Measurements from ENCODE around the gene BBS10. TPM values are rescaled to one million over a fixed set of nuclear protein-coding genes. Genes with fewer than 3 reads are reported as not detected.
A peak's percentile ranks its signal among the peaks of the same experiment; 100 is the strongest.

BBS10 gene
- total and polyA plus RNA-seq, 2 of the 8 experiments (the other 6 are each of a cell fraction or from before 2014, with no cell fraction given) = 4.4 to 9.2 TPM

DNA sequence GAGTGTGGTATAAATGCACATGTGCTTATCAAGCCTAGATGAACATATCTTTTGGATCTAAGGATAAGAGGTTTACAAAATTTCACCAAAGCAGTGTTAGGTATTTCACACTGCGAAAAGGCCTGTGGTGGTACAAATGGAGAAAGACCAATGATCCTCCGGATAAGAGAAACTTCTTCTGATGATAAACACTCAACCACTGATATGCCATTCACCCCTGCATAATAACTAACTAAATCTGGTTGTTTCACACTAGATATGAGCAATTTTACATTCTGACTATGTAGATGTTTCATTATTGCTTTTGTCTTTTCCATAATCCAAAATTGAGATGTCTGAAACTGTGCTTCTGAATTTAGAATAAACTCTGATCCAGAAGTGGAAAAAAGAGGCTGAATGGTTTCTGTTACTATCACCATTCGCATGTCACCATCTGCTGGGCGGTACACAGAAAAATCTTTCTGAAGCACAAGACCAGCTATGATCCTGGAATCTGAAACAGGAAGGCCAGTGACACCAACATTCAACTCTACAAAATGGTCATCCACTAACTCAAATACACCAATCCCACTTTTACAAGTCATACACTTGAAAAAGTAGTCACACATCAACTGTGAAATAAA, 1.3 kb downstream of the BBS10 start (continued):
- TF ChIP-seq, protein P1, sequence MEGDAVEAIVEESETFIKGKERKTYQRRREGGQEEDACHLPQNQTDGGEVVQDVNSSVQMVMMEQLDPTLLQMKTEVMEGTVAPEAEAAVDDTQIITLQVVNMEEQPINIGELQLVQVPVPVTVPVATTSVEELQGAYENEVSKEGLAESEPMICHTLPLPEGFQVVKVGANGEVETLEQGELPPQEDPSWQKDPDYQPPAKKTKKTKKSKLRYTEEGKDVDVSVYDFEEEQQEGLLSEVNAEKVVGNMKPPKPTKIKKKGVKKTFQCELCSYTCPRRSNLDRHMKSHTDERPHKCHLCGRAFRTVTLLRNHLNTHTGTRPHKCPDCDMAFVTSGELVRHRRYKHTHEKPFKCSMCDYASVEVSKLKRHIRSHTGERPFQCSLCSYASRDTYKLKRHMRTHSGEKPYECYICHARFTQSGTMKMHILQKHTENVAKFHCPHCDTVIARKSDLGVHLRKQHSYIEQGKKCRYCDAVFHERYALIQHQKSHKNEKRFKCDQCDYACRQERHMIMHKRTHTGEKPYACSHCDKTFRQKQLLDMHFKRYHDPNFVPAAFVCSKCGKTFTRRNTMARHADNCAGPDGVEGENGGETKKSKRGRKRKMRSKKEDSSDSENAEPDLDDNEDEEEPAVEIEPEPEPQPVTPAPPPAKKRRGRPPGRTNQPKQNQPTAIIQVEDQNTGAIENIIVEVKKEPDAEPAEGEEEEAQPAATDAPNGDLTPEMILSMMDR (IDR thresholded peaks at IDR 0.05; ENCODE audit: control extremely low read depth in 1 of 3, insufficient read depth in 1 of 3, low read depth in 1 of 3, low read length in 3 of 3) = peak in 2 of 3 experiments; percentile 7 to 23; a peak in 2 of 4 replicates
- TF ChIP-seq PHF8 (conservative IDR thresholded peaks at IDR 0.05; ENCODE audit: low read depth, low read length) = no peak
- no peak for TF ChIP-seq SIX5 (IDR thresholded peaks at IDR 0.05; ENCODE audit: low read depth, low read length)
- no peak for TF ChIP-seq NANOG (IDR thresholded peaks at IDR 0.05; ENCODE audit: insufficient read depth, low read depth, low read length, poor library complexity, severe bottlenecking)

All from H1 (cell line).